Panc1 (cell line): ENCODE data around the gene GULP1. TPM values are rescaled to one million over a fixed set of nuclear protein-coding genes. Genes with fewer than 3 reads are reported as not detected.

Experiments used
- ATAC-seq: fragments of 200-7000 bp; cut with Tn5 transposase; 2 replicates; pipeline ENCODE4 v1.9.1; 2020; ENCODE audit warnings: mild to moderate bottlenecking, moderate library complexity
- BruUV-seq: library from RNA; stranded (reverse); fragments of 400-500 nt; replicated peaks from 2 replicates; lab custom pipeline; 2021; lab: Mats Ljungman, UMichigan
- CTCF ChIA-PET: fragments of 300-600 bp; sonication (Branson Sonifier 250); formaldehyde crosslinking; loops from one replicate; lab custom pipeline; 2022; ENCODE audit warnings: antibody characterized with exemption; lab: Charles Lee
- POLR2A ChIA-PET: fragments of 300-600 bp; sonication (Branson Sonifier 250); formaldehyde crosslinking; loops from one replicate; lab custom pipeline; 2022; ENCODE audit warnings: antibody characterized with exemption; lab: Charles Lee
- DNase-seq: peaks from one replicate; pipeline ENCODE4 v3.0.0-alpha.2; 2010; ENCODE audit warnings: low read depth, low spot score
- H3K27ac ChIP-seq: 2 replicates; pipeline ENCODE4 v1.5.1; 2011; ENCODE audit warnings: mild to moderate bottlenecking, low read length, inconsistent platforms
- H3K27me3 ChIP-seq: fragments of 200-500 bp; sonication (Bioruptor generic); 2 replicates; pipeline ENCODE4 v1.6.0; 2014; ENCODE audit warnings: low read length, inconsistent platforms; ENCODE audit not compliant: control insufficient read depth, insufficient read depth
- H3K36me3 ChIP-seq: fragments of 200-500 bp; sonication (Bioruptor generic); 2 replicates; pipeline ENCODE4 v1.5.1; 2014; ENCODE audit warnings: inconsistent platforms, mild to moderate bottlenecking, low read length, moderate library complexity; ENCODE audit not compliant: control insufficient read depth, insufficient read depth
- H3K4me1 ChIP-seq: 2 replicates; pipeline ENCODE4 v1.5.1; 2011; ENCODE audit warnings: inconsistent platforms, mild to moderate bottlenecking, low read length, moderate library complexity; ENCODE audit not compliant: control insufficient read depth, insufficient read depth
- H3K4me3 ChIP-seq, 2 experiments: 2 replicates each; pipeline ENCODE4 v1.5.1; 2011 to 2012; ENCODE audit warnings: low read depth in 2 of 2, low read length in 2 of 2, mild to moderate bottlenecking in 2 of 2, inconsistent platforms in 1 of 2, moderate library complexity in 1 of 2
- H3K9me3 ChIP-seq: fragments of 200-500 bp; sonication (Bioruptor generic); 2 replicates; pipeline ENCODE4 v1.5.1; 2014; ENCODE audit warnings: low read depth, mild to moderate bottlenecking, inconsistent platforms, low read length, moderate library complexity; ENCODE audit not compliant: control insufficient read depth, insufficient read depth
- POLR2AphosphoS5 ChIP-seq: IDR thresholded peaks from 2 replicates; pipeline ENCODE4 v1.6.1; 2012; ENCODE audit warnings: mild to moderate bottlenecking, low read depth, low read length, moderate library complexity
- SIN3A ChIP-seq: IDR thresholded peaks from 2 replicates; pipeline ENCODE4 v1.6.1; 2012; ENCODE audit warnings: low read depth, mild to moderate bottlenecking, low read length, moderate library complexity, borderline replicate concordance; ENCODE audit not compliant: insufficient read depth
- TCF7L2 ChIP-seq: IDR thresholded peaks from 2 replicates; pipeline ENCODE4 v1.6.1; 2011; ENCODE audit warnings: mild to moderate bottlenecking, low read depth, low read length, inconsistent platforms
- in situ Hi-C: cut with HindIII; loops from 2 replicates; pipeline ENCODE4 v1.10.0; 2016; ENCODE audit warnings: low sequenced_read_pairs, low pct_unique_long_range_greater_than_20kb
- intact Hi-C: fragments of 100-400 bp; cut with micrococcal nuclease; formaldehyde crosslinking; loops from one replicate; pipeline ENCODE4 v1.10.0; 2022; ENCODE audit not compliant: unreplicated experiment
- total RNA-seq: library from RNA; stranded (reverse); gene quantifications from one replicate; pipeline ENCODE4 v1.2.1, GENCODE V29; 2021; ENCODE audit not compliant: unreplicated experiment
- TF ChIP-seq, protein P1 (sequence below): fragments of 450-650 bp; IDR thresholded peaks from 2 replicates; pipeline ENCODE4 v1.5.1; 2017; ENCODE audit warnings: mild to moderate bottlenecking
- TF ChIP-seq, protein P2 (sequence below), 2 experiments: IDR thresholded peaks; 2 replicates each; pipeline ENCODE4 v1.6.1; 2011 to 2012; ENCODE audit warnings: low read depth in 2 of 2, control low read depth in 1 of 2, low read length in 1 of 2, mild to moderate bottlenecking in 1 of 2, moderate library complexity in 1 of 2; ENCODE audit not compliant: insufficient read depth in 1 of 2

Gene GULP1
- total RNA-seq, 1 experiment from 2014 or later = 51.5 TPM

DNA sequence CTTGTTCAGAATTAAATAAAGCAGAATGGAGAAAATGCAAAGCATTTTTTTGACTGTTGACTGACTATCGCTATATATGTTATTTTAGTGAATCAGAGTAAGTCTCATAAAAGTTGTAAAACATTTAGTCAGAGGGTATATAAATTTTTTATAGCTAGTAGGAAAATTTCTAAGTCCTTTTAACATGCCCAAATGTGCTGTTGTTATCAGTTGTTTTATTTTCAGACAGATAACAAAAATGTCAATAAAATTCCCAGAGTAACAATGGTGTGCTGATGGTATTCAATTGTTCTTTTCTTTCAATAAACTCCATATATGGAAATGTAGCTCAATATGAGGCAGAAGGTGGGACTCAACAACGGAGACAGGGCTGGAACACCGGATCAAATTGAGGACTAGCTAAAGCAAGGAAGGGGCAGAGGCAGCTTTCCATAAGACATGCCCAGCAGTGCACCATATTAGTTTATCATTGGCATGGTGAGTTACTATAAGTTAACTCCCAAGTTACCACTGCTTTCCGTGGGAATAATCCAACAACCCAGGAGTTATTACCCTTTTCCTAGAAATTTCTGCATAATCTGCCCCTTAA lies 26.6 kb downstream of the GULP1 start:
- in situ Hi-C loops (no loop called here), intact Hi-C loops (no loop called here)
- DNase-seq (no peak), ATAC-seq (peak; percentile 72)
- Histone ChIP-seq H3K36me3 (no peaks in the 10 kb centered on the region), H3K4me3 (no peak overlapping the region), H3K9me3 (no peaks in the 10 kb centered on the region; the same call in 1 of the 2 replicates), H3K27me3 (no peaks in the 10 kb centered on the region), H3K4me1 (peaks cover 45% of the 10 kb centered on the region), H3K27ac (peak overlapping the region; percentile 74)
- no TSS peak for BruUV-seq
- POLR2A ChIA-PET = interaction anchor here (0.6 kb wide), 1 partner anchor 13 kb away, joined by 11 read pairs; no protein-coding TSS in a partner anchor
- peak; percentile 65; the same call in 1 of the 2 replicates for TF ChIP-seq POLR2AphosphoS5
- TF ChIP-seq, protein P1, sequence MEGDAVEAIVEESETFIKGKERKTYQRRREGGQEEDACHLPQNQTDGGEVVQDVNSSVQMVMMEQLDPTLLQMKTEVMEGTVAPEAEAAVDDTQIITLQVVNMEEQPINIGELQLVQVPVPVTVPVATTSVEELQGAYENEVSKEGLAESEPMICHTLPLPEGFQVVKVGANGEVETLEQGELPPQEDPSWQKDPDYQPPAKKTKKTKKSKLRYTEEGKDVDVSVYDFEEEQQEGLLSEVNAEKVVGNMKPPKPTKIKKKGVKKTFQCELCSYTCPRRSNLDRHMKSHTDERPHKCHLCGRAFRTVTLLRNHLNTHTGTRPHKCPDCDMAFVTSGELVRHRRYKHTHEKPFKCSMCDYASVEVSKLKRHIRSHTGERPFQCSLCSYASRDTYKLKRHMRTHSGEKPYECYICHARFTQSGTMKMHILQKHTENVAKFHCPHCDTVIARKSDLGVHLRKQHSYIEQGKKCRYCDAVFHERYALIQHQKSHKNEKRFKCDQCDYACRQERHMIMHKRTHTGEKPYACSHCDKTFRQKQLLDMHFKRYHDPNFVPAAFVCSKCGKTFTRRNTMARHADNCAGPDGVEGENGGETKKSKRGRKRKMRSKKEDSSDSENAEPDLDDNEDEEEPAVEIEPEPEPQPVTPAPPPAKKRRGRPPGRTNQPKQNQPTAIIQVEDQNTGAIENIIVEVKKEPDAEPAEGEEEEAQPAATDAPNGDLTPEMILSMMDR = no peak
- peak; percentile 97 for TF ChIP-seq TCF7L2
- TF ChIP-seq, protein P2, sequence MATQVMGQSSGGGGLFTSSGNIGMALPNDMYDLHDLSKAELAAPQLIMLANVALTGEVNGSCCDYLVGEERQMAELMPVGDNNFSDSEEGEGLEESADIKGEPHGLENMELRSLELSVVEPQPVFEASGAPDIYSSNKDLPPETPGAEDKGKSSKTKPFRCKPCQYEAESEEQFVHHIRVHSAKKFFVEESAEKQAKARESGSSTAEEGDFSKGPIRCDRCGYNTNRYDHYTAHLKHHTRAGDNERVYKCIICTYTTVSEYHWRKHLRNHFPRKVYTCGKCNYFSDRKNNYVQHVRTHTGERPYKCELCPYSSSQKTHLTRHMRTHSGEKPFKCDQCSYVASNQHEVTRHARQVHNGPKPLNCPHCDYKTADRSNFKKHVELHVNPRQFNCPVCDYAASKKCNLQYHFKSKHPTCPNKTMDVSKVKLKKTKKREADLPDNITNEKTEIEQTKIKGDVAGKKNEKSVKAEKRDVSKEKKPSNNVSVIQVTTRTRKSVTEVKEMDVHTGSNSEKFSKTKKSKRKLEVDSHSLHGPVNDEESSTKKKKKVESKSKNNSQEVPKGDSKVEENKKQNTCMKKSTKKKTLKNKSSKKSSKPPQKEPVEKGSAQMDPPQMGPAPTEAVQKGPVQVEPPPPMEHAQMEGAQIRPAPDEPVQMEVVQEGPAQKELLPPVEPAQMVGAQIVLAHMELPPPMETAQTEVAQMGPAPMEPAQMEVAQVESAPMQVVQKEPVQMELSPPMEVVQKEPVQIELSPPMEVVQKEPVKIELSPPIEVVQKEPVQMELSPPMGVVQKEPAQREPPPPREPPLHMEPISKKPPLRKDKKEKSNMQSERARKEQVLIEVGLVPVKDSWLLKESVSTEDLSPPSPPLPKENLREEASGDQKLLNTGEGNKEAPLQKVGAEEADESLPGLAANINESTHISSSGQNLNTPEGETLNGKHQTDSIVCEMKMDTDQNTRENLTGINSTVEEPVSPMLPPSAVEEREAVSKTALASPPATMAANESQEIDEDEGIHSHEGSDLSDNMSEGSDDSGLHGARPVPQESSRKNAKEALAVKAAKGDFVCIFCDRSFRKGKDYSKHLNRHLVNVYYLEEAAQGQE (IDR thresholded peaks at IDR 0.05; ENCODE audit: insufficient read depth in 1 of 2, low read depth in 2 of 2, low read length in 1 of 2) = no peak
- TF ChIP-seq SIN3A = no peak
- CTCF ChIA-PET = no interaction called here

DNA sequence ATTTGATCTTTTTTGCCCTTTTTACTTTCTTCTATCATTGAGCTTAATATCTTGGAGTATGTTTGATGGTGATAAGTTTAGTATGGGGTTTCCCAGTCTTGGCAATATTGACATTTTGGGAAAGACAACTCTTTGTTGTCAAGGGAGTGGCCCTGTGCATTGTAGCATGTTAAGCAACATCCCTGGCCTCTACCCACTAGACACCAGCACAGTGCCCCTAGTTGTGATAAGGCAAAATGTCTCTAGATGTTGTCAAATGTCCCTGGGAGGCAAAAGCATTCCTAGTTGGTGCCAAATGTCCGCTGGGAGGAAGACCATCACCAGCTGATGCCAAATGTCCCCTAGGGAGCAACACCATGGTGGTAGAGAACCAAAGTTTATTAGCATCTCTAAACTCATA lies 28.2 kb downstream of the GULP1 start:
- Histone ChIP-seq H3K9me3 (no peaks in the 10 kb centered on the region; the same call in 1 of the 2 replicates), H3K4me1 (peaks cover 57% of the 10 kb centered on the region), H3K27ac (peak overlapping the region; percentile 67; the same call in 1 of the 2 replicates), H3K27me3 (no peaks in the 10 kb centered on the region), H3K4me3 (no peak overlapping the region), H3K36me3 (no peaks in the 10 kb centered on the region)
- intact Hi-C loops = no loop called here
- DNase-seq (no peak), ATAC-seq (no peak)
- in situ Hi-C loops = no loop called here
- TF ChIP-seq SIN3A = no peak
- TF ChIP-seq, protein P1 = peak; percentile 19; the same call in 1 of the 2 replicates
- no TSS peak for BruUV-seq
- ChIA-PET POLR2A (no interaction called here), CTCF (no interaction called here)
